ENCODE data around the gene WWP2. TPM values are rescaled to one million over a fixed set of nuclear protein-coding genes. Genes with fewer than 3 reads are reported as not detected.

Gene WWP2
- total RNA-seq, 2 experiments from 2014 or later: 30.3 to 43.4 TPM

DNA sequence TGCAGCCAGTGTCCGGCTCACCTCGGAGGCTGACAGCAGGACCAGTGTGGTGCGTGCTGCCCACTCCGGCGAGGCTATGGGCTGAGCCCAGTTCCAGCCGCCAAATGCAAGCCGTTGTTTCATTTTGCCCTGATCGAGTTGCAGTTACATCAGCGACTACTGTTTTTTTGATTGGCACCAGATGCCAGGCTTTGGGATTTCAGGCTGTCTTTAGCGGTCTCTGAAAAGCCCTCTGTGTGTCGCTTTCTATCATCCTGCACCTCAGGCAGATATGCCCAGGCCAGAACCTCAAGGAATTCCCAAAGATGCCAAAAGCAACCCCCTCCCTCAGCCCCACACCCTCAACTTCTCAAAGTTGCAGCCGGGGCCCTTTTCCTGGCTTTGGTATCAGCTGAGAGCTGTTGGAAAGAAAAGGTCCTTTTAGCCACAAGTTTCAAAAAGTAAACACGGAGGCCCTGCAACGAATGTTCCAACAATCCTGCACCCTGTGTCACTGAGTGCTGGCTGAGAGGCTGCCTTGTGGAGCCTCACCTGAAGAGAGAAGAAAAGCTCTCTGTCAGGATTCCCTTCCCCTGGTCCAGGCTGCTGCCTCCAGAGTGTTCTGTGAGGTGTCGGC lies 58.9 kb downstream of the WWP2 start:
- no peak for DNase-seq (ENCODE audit: low spot score)

DNA sequence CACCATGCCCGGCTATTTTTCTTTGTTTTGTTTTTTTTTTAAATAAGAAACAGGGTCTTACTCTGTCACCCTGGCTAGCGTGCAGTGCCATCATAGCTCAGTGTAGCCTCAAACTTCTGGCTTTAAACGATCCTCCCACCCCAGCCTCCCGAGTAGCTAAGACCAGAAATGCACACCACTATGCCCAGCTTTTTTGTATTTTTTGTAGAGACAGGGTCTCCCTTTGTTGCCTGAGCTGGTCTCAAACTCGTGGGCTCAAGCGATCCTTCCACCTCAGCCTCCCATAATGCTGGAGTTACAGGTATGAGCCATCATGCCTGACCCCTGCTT lies 59.7 kb downstream of the WWP2 start:
- no peak for DNase-seq (ENCODE audit: low spot score)
- no peak overlapping the region for H3K4me2 ChIP-seq (ENCODE audit: low read length)
- no peak overlapping the region for H3K27ac ChIP-seq (ENCODE audit: low read depth, low read length, poor library complexity, severe bottlenecking)
- TF ChIP-seq EZH2phosphoT487 (IDR thresholded peaks at IDR 0.05; ENCODE audit: borderline replicate concordance, low read depth, low read length): no peak
- intact Hi-C loops (cut with micrococcal nuclease; ENCODE audit: unreplicated experiment): no loop called here
- H3K9me2 ChIP-seq (ENCODE audit: insufficient read depth, low read length): no peaks in the 10 kb centered on the region
- no peaks in the 10 kb centered on the region for H3K79me2 ChIP-seq (ENCODE audit: insufficient read depth, low read depth, low read length)
- no peaks in the 10 kb centered on the region for H3K4me1 ChIP-seq (ENCODE audit: insufficient read depth, low read length, poor library complexity, severe bottlenecking)
- BruUV-seq (replicated peaks): no TSS peak
- no peaks in the 10 kb centered on the region for H3K9me3 ChIP-seq (ENCODE audit: low read length)
- H2AFZ ChIP-seq (ENCODE audit: low read length): no peak overlapping the region
- no peaks in the 10 kb centered on the region for H4K20me1 ChIP-seq (ENCODE audit: insufficient read depth, low read length)
- POLR2A ChIA-PET: interaction anchor here (1.2 kb wide), 2 partner anchors 17 to 21 kb away, joined by 4 read pairs; no protein-coding TSS in a partner anchor
- H3K4me3 ChIP-seq (ENCODE audit: low read depth, low read length, poor library complexity, severe bottlenecking): no peak overlapping the region
- peaks cover 21% of the 10 kb centered on the region for H3K36me3 ChIP-seq (ENCODE audit: insufficient read depth, low read length)
- CTCF ChIA-PET (ENCODE audit: unreplicated experiment): no interaction called here

More for the DNA sequence above, 58.9 kb downstream of the WWP2 start:
- no peaks in the 10 kb centered on the region for H4K20me1 ChIP-seq (ENCODE audit: insufficient read depth, low read length)
- H3K4me3 ChIP-seq (ENCODE audit: low read depth, low read length, poor library complexity, severe bottlenecking): no peak overlapping the region
- BruUV-seq (replicated peaks): no TSS peak
- H3K9me3 ChIP-seq (ENCODE audit: low read length): no peaks in the 10 kb centered on the region
- intact Hi-C loops (cut with micrococcal nuclease; ENCODE audit: unreplicated experiment): no loop called here
- H3K9me2 ChIP-seq (ENCODE audit: insufficient read depth, low read length): no peaks in the 10 kb centered on the region
- H3K4me1 ChIP-seq (ENCODE audit: insufficient read depth, low read length, poor library complexity, severe bottlenecking): no peaks in the 10 kb centered on the region
- H3K4me2 ChIP-seq (ENCODE audit: low read length): no peak overlapping the region
- no peak overlapping the region for H2AFZ ChIP-seq (ENCODE audit: low read length)
- H3K79me2 ChIP-seq (ENCODE audit: insufficient read depth, low read depth, low read length): no peaks in the 10 kb centered on the region
- H3K36me3 ChIP-seq (ENCODE audit: insufficient read depth, low read length): peaks cover 23% of the 10 kb centered on the region
- no peak overlapping the region for H3K27ac ChIP-seq (ENCODE audit: low read depth, low read length, poor library complexity, severe bottlenecking)
- TF ChIP-seq, protein P1, sequence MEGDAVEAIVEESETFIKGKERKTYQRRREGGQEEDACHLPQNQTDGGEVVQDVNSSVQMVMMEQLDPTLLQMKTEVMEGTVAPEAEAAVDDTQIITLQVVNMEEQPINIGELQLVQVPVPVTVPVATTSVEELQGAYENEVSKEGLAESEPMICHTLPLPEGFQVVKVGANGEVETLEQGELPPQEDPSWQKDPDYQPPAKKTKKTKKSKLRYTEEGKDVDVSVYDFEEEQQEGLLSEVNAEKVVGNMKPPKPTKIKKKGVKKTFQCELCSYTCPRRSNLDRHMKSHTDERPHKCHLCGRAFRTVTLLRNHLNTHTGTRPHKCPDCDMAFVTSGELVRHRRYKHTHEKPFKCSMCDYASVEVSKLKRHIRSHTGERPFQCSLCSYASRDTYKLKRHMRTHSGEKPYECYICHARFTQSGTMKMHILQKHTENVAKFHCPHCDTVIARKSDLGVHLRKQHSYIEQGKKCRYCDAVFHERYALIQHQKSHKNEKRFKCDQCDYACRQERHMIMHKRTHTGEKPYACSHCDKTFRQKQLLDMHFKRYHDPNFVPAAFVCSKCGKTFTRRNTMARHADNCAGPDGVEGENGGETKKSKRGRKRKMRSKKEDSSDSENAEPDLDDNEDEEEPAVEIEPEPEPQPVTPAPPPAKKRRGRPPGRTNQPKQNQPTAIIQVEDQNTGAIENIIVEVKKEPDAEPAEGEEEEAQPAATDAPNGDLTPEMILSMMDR (conservative IDR thresholded peaks at IDR 0.05; ENCODE audit: low read length): no peak
- no peak for TF ChIP-seq EZH2phosphoT487 (IDR thresholded peaks at IDR 0.05; ENCODE audit: borderline replicate concordance, low read depth, low read length)
- ChIA-PET CTCF (ENCODE audit: unreplicated experiment) (no interaction called here), POLR2A (no interaction called here)

DNA sequence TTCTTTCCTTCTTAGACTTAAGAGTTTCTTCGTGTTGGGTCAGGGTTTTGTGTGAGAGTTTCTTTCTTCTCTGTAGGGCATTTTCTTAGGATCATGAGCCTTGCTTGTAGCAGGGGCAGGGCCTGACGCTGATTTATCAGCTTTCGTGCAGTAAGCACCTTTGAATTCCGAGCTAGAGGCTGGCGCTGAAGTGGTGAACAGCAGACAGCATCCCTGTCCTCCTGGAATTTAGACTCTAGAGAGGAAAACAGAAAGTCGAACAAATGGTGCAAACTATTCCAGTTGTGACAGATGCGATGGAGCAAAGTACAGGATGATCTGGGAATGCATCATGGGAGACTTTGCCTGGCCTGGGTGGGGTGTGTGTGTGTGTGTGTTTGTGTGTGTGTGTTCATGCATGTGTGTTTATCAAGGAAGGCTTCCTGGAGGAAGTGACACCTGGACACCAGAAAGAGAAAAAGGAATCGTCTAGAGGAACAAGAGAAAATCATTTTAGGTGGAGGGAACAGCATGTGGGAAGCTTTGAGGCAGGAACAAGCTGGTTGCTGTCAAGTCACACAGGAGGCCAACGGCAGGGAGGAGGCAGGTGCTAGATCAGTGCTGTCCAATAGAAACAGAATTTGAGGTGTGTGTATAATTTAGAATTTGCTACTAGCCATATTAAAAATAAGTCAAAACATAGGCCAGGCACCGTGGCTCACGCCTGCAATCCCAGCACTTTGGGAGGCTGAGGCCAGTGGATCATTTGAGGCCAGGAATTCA lies 60.2 kb downstream of the WWP2 start:
- no peaks in the 10 kb centered on the region for H3K9me2 ChIP-seq (ENCODE audit: insufficient read depth, low read length)
- no peak overlapping the region for H3K4me2 ChIP-seq (ENCODE audit: low read length)
- no peaks in the 10 kb centered on the region for H3K79me2 ChIP-seq (ENCODE audit: insufficient read depth, low read depth, low read length)
- H3K4me1 ChIP-seq (ENCODE audit: insufficient read depth, low read length, poor library complexity, severe bottlenecking): no peaks in the 10 kb centered on the region
- no peak for DNase-seq (ENCODE audit: low spot score)
- TF ChIP-seq, protein P1 (conservative IDR thresholded peaks at IDR 0.05; ENCODE audit: low read length): no peak
- TF ChIP-seq EZH2phosphoT487 (IDR thresholded peaks at IDR 0.05; ENCODE audit: borderline replicate concordance, low read depth, low read length): no peak
- ChIA-PET POLR2A (interaction anchor here (0.7 to 1.2 kb wide), 4 partner anchors 17 to 1511 kb away, joined by 3 to 4 read pairs (median 4); no protein-coding TSS in a partner anchor), CTCF (ENCODE audit: unreplicated experiment) (no interaction called here)
- peaks cover 17% of the 10 kb centered on the region for H3K36me3 ChIP-seq (ENCODE audit: insufficient read depth, low read length)
- H3K27ac ChIP-seq (ENCODE audit: low read depth, low read length, poor library complexity, severe bottlenecking): no peak overlapping the region
- no peak overlapping the region for H2AFZ ChIP-seq (ENCODE audit: low read length)
- no peak overlapping the region for H3K4me3 ChIP-seq (ENCODE audit: low read depth, low read length, poor library complexity, severe bottlenecking)
- no peaks in the 10 kb centered on the region for H4K20me1 ChIP-seq (ENCODE audit: insufficient read depth, low read length)
- no peaks in the 10 kb centered on the region for H3K9me3 ChIP-seq (ENCODE audit: low read length)
- intact Hi-C loops (cut with micrococcal nuclease; ENCODE audit: unreplicated experiment): no loop called here
- no TSS peak for BruUV-seq (replicated peaks)

Data from OCI-LY7 (cell line).